ENCODE measurements around the gene DIAPH3.

The DIAPH3 gene

GRCh38 chr13:59771272-59771671, 392.5 kb downstream of the DIAPH3 start:
- DNase-seq = no peak

GRCh38 chr13:59770451-59770850, 393.3 kb downstream of the DIAPH3 start:
- no peak for DNase-seq

DNA sequence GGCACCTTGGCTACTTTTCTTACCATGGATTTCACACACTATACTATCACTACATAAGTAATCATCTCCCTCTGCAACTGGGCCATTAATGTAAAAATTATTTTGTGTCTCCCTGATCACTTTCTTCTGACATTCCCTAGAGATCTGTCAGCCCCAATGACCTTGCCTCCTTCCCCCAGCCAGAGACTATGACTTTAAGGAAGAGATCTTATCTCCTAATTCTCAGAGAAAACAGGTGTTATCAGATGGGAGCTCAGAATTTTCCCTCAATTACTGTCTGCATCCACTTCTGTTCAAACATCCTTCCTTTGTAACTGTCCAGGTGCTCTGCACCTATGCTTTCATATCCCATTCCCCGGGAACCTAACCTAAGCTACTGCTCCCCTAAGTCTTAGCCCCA, 397.5 kb downstream of the DIAPH3 start:
- no peak for DNase-seq

DNA sequence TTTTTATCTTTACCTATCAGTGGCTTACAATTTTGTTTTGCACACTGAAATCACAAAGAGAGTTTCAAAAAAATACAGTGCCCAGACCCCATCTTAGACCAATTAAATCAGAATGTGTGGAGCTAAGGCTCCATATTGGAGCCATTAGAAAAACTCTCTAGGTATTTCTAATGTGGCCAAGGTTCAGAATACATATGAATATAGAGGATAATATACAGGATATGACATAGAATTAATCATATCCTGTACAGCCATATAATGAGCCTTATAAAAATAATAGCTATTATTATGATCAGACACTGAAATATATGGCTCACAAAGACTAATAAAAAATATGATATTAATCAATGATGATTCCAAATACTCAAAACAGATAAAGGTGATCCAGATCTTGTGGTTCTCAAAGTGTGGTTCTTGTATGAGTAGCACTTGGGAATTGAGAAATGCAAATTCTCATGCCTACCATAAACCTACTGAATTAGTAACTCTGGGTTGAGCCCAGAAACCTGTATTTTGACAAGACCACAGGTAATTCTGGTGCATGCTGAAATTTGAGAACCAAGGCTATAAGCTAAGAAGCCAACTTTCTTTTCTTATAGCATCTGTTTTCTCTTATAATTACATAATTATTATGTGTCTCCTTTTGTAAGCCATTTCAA, 408.0 kb downstream of the DIAPH3 start:
- no peak for DNase-seq

DNA sequence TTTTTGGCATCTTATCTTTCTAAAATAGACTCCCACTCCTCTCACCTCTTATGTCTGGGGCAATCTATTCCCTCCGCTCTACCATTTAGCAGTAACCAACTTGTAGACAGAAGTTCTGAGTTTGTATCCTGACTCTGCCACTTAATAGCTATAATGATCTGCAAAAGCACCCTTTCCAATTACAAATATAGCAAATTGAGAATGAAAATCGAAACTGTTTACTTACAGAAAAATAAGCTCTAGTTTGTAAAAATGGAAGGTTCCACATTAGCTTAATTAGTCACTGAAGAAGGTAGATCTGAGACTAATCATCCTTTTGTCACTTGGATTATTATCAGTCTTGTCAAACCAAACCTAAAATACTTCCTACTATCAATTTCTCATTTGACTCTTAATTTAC, 409.3 kb downstream of the DIAPH3 start:
- no peak for DNase-seq

DNA sequence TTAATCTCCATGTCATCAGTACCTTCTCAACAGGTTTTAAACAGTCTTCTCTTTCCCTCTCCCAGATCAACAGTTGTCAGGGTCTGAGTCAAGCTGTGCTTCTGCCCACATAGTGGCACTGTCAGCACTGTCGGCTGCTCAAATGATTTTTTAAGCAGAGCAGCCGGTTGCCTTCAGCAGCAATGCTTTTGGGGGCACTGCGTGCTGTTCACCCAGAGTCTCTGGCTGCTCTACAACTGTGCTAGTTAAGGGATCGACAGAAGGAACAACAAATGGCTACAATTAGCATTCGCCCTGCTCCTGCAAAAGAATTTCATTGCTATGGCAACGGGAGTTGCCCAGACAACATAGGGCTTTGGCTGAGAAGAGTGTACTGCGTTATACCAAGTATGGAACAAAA, 412.9 kb downstream of the DIAPH3 start:
- peak; percentile 56 for DNase-seq

DNA sequence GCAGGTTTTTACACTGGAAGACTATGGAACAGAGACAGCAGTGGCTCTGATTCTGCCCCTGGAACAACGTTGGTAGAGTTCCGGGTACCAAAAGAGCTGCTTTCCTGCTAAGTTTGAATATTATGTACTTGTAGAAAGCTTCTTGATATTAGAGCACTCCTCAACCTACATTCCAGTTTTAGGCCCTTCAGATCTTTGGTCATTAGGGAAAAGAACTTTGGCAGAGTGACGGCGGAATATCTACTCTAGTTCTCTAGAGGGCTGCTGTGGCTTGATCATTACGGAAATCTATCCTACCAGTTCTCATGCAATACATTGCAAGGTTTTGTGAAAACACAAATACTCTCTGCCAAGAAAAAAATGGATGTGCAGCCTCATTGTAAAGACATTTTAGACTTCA, 415.7 kb downstream of the DIAPH3 start:
- DNase-seq = no peak

DNA sequence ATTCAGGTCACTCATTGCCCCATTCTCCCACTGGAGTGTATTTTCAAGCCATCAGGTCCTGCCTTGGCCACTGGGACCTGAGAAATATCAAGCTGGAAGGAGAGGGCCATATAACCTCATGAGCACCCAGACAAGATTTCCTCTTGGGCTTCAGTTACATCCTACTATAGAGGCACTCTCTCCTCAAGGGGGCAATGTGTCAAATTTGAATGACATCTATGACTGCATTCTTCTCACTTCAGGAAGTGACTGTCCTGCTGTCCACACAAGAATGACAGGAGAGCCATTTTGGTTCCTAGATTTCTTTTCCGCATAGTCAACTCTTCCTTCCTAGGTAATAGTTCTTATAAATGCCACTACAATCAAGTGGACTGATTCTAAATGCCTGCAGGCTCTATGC, 416.2 kb downstream of the DIAPH3 start:
- no peak for DNase-seq

DNA sequence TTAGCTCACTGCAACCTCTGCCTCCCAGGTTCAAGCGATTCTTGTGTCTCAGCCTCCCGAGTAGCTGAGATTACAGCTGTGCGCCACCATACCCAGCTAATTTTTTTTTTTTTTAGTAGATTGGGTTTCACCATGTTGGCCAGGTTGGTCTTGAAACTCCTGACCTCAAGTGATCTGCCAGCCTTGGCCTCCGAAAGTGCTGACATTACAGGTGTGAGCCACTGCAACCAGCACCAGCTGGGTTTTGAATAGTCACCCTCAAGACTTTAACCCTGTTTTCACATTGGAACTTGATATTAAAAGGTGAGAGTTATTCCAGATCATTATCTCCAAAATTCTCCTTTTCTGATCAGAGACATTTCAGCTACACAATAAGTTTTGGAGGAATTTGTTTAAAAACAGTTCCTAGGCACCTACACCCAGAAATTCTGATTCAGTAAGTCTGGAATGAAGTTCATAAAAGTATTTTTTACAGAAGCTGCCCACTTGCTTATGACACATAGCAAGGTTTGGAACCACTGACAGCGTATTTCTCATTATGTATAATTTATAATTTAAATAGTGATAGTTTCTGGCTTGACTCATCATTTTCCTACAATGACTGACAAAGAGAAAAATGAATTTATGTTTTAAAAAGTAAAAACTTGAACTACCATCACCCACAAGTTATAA, 417.3 kb downstream of the DIAPH3 start:
- no peak for DNase-seq

GRCh38 chr13:59745392-59745788, 418.3 kb downstream of the DIAPH3 start:
- DNase-seq = no peak

- no peak for DNase-seq
Measured at GRCh38 chr13:59744747-59745391, 418.9 kb downstream of the DIAPH3 start.

- DNase-seq = no peak
Measured at GRCh38 chr13:59743195-59743594, 420.5 kb downstream of the DIAPH3 start.

DNA sequence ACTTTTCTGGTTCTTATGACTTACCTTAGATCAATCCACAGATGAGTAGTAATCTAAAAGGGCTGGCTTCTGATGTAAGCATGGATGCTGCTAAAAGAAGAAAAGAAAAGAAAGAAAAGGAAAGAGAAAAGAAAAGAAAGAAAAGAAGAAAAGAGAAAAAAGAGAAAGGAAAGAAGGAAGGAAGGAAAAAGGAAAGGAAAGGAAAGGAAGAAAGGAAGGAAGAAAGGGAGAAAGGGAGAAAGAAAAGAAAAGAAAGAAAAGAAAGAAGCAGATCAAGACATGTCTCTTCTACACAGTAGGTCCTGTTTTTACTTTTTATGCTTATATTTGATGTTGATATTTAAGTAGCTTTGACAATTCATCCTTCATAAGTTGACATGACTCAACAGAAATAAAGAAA, 421.3 kb downstream of the DIAPH3 start:
- DNase-seq = no peak

DNA sequence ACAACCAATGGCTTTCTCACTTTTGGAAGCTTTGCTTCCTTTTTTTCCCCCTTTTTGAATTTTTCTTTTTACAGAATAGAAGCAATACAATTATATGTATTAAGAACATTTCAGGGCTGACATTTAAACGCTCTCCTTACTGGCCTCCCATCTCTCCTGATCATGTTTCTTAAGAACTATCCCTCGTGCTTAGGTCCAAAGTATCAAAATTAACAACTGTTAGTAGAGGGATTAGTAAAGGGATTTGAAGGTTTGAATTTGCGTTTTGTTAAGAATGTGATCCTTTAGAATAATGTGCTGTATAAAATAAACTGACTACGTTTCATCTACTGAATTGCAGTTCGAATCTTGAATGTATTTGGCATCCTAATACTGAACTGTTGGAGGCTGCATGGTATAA, 424.8 kb downstream of the DIAPH3 start:
- no peak for DNase-seq

GRCh38 chr13:59734393-59734792, 429.3 kb downstream of the DIAPH3 start:
- no peak for DNase-seq

- no peak for DNase-seq
Measured at GRCh38 chr13:59733744-59734143, 430.0 kb downstream of the DIAPH3 start.

DNA sequence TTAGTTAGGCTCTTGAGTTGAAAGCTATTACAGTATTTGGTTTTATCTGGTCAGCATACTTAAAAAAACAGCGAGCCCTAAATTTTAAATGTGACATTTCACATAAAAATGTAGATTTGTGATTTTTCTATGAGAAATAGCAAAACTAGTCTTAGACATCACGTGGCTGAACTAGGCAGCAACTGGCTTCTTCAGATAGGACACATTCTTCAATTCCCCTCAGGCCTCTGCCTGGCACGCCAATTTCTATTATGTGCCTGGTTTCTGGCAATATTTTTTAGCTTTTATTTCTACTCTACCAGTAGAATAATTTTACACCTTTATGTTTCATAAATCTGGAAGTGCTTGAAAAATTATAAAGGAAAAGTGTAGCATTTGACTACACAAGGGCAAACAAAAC, 433.7 kb downstream of the DIAPH3 start:
- no peak for DNase-seq

- no peak for DNase-seq
Measured at GRCh38 chr13:59728896-59729545, 434.7 kb downstream of the DIAPH3 start.

- DNase-seq = no peak
Measured at GRCh38 chr13:59721926-59722910, 441.5 kb downstream of the DIAPH3 start.

GRCh38 chr13:59715611-59716010, 448.1 kb downstream of the DIAPH3 start:
- DNase-seq = no peak

DNA sequence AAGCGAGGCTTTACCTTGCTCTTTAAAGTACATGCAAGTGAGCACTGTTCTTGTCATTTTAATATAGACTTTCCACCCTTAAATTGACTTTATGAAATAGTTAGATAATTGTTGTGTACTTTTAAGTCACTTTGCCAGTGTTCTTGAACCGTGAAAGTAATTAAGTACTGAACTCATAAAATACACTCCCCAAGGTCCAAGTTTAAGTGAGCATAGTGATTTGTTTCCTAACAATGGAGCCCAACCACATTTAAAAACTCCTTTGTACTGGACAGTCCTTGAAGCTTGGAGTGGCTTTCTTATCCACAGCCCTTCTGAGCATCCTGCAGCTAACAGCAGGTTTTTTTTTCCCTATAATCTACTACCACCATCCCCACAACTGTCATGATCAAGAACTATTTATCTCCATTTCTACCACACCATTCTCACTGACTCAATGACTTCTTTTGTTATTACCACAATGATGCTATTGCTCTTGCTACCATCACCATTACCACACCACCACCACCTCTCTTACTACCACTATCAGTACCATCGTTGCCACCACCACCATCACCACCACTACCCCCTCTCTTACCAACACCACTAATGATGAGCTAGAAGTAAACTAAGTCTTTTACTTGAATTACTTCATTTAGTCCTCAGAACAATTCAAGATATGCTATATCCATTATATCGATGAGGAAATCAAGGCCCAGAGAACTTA, 452.6 kb downstream of the DIAPH3 start:
- DNase-seq = no peak

DNA sequence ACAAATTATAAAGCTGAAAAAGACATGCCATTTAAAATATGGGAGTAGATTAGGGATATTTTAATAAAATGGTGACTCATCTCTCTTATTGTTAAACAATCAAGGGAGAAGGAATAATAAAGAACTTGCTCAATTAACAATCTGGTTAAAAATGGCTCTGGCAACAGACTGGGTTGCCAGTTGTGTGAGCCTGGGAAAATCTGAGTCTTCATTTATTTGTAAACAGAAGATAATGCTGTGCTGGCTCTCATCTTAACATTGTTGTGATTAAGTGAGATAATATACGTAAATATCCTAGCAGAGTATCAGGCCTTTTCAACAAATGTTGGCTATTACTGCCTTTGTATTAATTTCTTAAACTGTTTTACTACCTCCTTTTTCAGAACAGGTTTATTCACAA, 453.3 kb downstream of the DIAPH3 start:
- no peak for DNase-seq

Data from left hindlimb (tissue), 1 donor.